H1 (cell line): ENCODE measurements around the gene NTPCR. TPM values are rescaled to one million over a fixed set of nuclear protein-coding genes. Genes with fewer than 3 reads are reported as not detected.

Experiments
- CTCF ChIA-PET: fragments of 300-600 bp; sonication (Branson Sonifier 250); formaldehyde crosslinking; loops from one replicate; lab custom pipeline; 2021; ENCODE audit not compliant: partially characterized antibody; lab: Charles Lee
- POLR2A ChIA-PET: fragments of 300-600 bp; sonication (Branson Sonifier 250); formaldehyde crosslinking; loops from one replicate; lab custom pipeline; 2021; ENCODE audit warnings: inconsistent platforms; ENCODE audit not compliant: partially characterized antibody; lab: Charles Lee
- DNase-seq, 2 experiments: peaks; one replicate each; pipeline versions ENCODE4 v3.0.0 to v3.0.0-alpha.2; 2010 to 2022; ENCODE audit warnings: low spot score in 2 of 2, low read depth in 1 of 2, mixed read lengths in 1 of 2
- FAIRE-seq: peaks from 2 replicates; lab custom pipeline; 2011; peaks lifted over from hg19 to GRCh38; lab: Jason Lieb, UNC
- H2AFZ ChIP-seq: 2 replicates; pipeline ENCODE4 v1.8.1; 2012; ENCODE audit warnings: low read length, inconsistent platforms
- H2AK5ac ChIP-seq: 2 replicates; pipeline ENCODE4 v1.6.1; 2013; ENCODE audit warnings: low read depth, low read length
- H2BK120ac ChIP-seq: replicated peaks from 2 replicates; pipeline ENCODE3; 2013; ENCODE audit warnings: low read depth, low read length, inconsistent platforms
- H2BK12ac ChIP-seq: 2 replicates; pipeline ENCODE4 v1.6.1; 2013; ENCODE audit warnings: low read depth, low read length
- H2BK15ac ChIP-seq: 2 replicates; pipeline ENCODE4 v1.6.1; 2013; ENCODE audit warnings: low read length
- H2BK20ac ChIP-seq: 2 replicates; pipeline ENCODE4 v1.6.1; 2013; ENCODE audit warnings: low read length
- H2BK5ac ChIP-seq: 2 replicates; pipeline ENCODE4 v1.6.1; 2013; ENCODE audit warnings: low read depth, low read length
- H3K14ac ChIP-seq: 2 replicates; pipeline ENCODE4 v1.6.1; 2013; ENCODE audit warnings: inconsistent platforms; ENCODE audit not compliant: insufficient read length
- H3K18ac ChIP-seq: 2 replicates; pipeline ENCODE4 v1.6.1; 2013; ENCODE audit warnings: low read length; ENCODE audit errors: extremely low read depth
- H3K23ac ChIP-seq: 2 replicates; pipeline ENCODE4 v1.6.1; 2013; ENCODE audit warnings: inconsistent platforms; ENCODE audit not compliant: insufficient read length
- H3K23me2 ChIP-seq: 2 replicates; pipeline ENCODE4 v1.6.1; 2013; ENCODE audit warnings: low read depth, low read length
- H3K27ac ChIP-seq: 2 replicates; pipeline ENCODE4 v1.6.1; 2011; ENCODE audit warnings: low read depth, low read length, inconsistent platforms
- H3K27me3 ChIP-seq, 4 experiments: replicated peaks in 1 of 4; 1 replicate in 1 of 4; 2 replicates in 3 of 4; pipeline versions ENCODE4 v1.6.1 to v1.8.1; 2011 to 2013; ENCODE audit warnings: low read length in 3 of 4, mild to moderate bottlenecking in 3 of 4, inconsistent platforms in 2 of 4, mixed read lengths in 2 of 4, moderate library complexity in 1 of 4; ENCODE audit not compliant: control insufficient read depth in 3 of 4, insufficient read depth in 3 of 4; ENCODE audit errors: extremely low read depth in 1 of 4
- H3K36me3 ChIP-seq, 4 experiments: 2 replicates each; pipeline versions ENCODE4 v1.6.1 to v1.8.1; 2011 to 2013; ENCODE audit warnings: mild to moderate bottlenecking in 4 of 4, low read length in 3 of 4, moderate library complexity in 2 of 4, control low read depth in 1 of 4, inconsistent platforms in 1 of 4; ENCODE audit not compliant: insufficient read depth in 4 of 4, control insufficient read depth in 2 of 4
- H3K4ac ChIP-seq: replicated peaks from 2 replicates; pipeline ENCODE3; 2013; ENCODE audit warnings: low read length, low read depth, mixed read lengths, inconsistent platforms; ENCODE audit not compliant: insufficient read length
- H3K4me1 ChIP-seq, 4 experiments: replicated peaks in 1 of 4; 1 replicate in 1 of 4; 2 replicates in 3 of 4; pipeline versions ENCODE4 v1.6.1 to v1.8.1; 2011 to 2013; ENCODE audit warnings: low read length in 3 of 4, inconsistent platforms in 2 of 4, mixed read lengths in 1 of 4; ENCODE audit not compliant: insufficient read depth in 4 of 4, control insufficient read depth in 3 of 4
- H3K4me2 ChIP-seq, 2 experiments: 2 replicates each; pipeline versions ENCODE4 v1.6.1 to v1.8.1; 2011 to 2013; ENCODE audit warnings: low read depth in 2 of 2, low read length in 2 of 2, control low read depth in 1 of 2, inconsistent platforms in 1 of 2, mild to moderate bottlenecking in 1 of 2; ENCODE audit not compliant: insufficient read depth in 1 of 2
- H3K4me3 ChIP-seq, 4 experiments: fragments of 200-600, 300-600 bp in 1 of 4; sonication (generic), shearing (Covaris generic), sonication (Bioruptor Twin) in 1 of 4; 2 replicates each; pipeline versions ENCODE4 v1.5.1 to v1.8.1; 2011 to 2016; ENCODE audit warnings: low read length in 4 of 4, low read depth in 3 of 4, control low read depth in 2 of 4, inconsistent platforms in 2 of 4, mild to moderate bottlenecking in 2 of 4, mixed read lengths in 1 of 4, moderate library complexity in 1 of 4; ENCODE audit not compliant: insufficient read depth in 2 of 4; ENCODE audit errors: extremely low read depth in 1 of 4
- H3K56ac ChIP-seq: replicated peaks from 2 replicates; pipeline ENCODE3; 2013; ENCODE audit warnings: low read depth, mild to moderate bottlenecking, mixed read lengths, low read length, inconsistent platforms; ENCODE audit not compliant: insufficient read length
- H3K79me1 ChIP-seq: 2 replicates; pipeline ENCODE4 v1.6.1; 2013; ENCODE audit warnings: low read depth, low read length, control low read depth
- H3K79me2 ChIP-seq, 2 experiments: 2 replicates each; pipeline versions ENCODE4 v1.6.1 to v1.8.1; 2012 to 2013; ENCODE audit warnings: low read length in 2 of 2, mild to moderate bottlenecking in 2 of 2, inconsistent platforms in 1 of 2; ENCODE audit not compliant: insufficient read depth in 2 of 2, control insufficient read depth in 1 of 2
- H3K9ac ChIP-seq, 4 experiments: replicated peaks in 1 of 4; 1 replicate in 1 of 4; 2 replicates in 3 of 4; pipeline versions ENCODE4 v1.6.1 to v1.8.1; 2011 to 2013; ENCODE audit warnings: low read depth in 3 of 4, low read length in 3 of 4, control low read depth in 2 of 4, mild to moderate bottlenecking in 2 of 4, moderate library complexity in 2 of 4, inconsistent platforms in 1 of 4; ENCODE audit errors: extremely low read depth in 1 of 4
- H3K9me3 ChIP-seq, 2 experiments: 2 replicates each; pipeline versions ENCODE4 v1.6.1 to v1.8.1; 2012 to 2013; ENCODE audit warnings: mild to moderate bottlenecking in 2 of 2, moderate library complexity in 2 of 2, control low read depth in 1 of 2, inconsistent platforms in 1 of 2, low read depth in 1 of 2, low read length in 1 of 2, mixed read lengths in 1 of 2; ENCODE audit not compliant: insufficient read depth in 2 of 2
- H4K20me1 ChIP-seq, 2 experiments: replicated peaks in 1 of 2; 2 replicates each; pipeline versions ENCODE3 to v1.8.1; 2011 to 2013; ENCODE audit warnings: inconsistent platforms in 2 of 2, low read length in 2 of 2, mild to moderate bottlenecking in 1 of 2; ENCODE audit not compliant: insufficient read depth in 2 of 2, control insufficient read depth in 1 of 2
- H4K5ac ChIP-seq: 2 replicates; pipeline ENCODE4 v1.6.1; 2013; ENCODE audit warnings: low read length, low read depth, mixed read lengths, inconsistent platforms; ENCODE audit not compliant: insufficient read length
- H4K8ac ChIP-seq: 2 replicates; pipeline ENCODE4 v1.8.0; 2013; ENCODE audit warnings: mild to moderate bottlenecking, moderate library complexity, low read length, inconsistent platforms; ENCODE audit not compliant: insufficient read depth; ENCODE audit errors: extremely low read depth
- H4K91ac ChIP-seq: replicated peaks from 2 replicates; pipeline ENCODE3; 2013; ENCODE audit warnings: low read length, mixed read lengths, inconsistent platforms; ENCODE audit not compliant: insufficient read length
- CBX8 ChIP-seq: fragments of 300-800, 300-1000 bp; sonication (generic); IDR thresholded peaks from 2 replicates; pipeline ENCODE4 v1.7.1; 2016; ENCODE audit warnings: low read depth, low read length, borderline replicate concordance
- GABPA ChIP-seq: IDR thresholded peaks from 2 replicates; pipeline ENCODE4 v1.6.1; 2011; ENCODE audit warnings: mild to moderate bottlenecking, low read length, moderate library complexity, borderline replicate concordance; ENCODE audit not compliant: insufficient read depth
- PHF8 ChIP-seq: fragments of 200-600 bp; sonication (generic); conservative IDR thresholded peaks from 2 replicates; pipeline ENCODE4 v1.7.1; 2012; ENCODE audit warnings: low read depth, mild to moderate bottlenecking, inconsistent platforms, low read length, moderate library complexity
- RNF2 ChIP-seq: fragments of 200-900, 300-1000 bp; sonication (generic); IDR thresholded peaks from 2 replicates; pipeline ENCODE4 v1.7.1; 2016; ENCODE audit warnings: borderline replicate concordance, low read depth, mild to moderate bottlenecking, antibody characterized with exemption, low read length; ENCODE audit not compliant: poor library complexity, severe bottlenecking; ENCODE audit errors: missing control alignments
- RXRA ChIP-seq: IDR thresholded peaks from 2 replicates; pipeline ENCODE4 v1.6.1; 2011; ENCODE audit warnings: low read depth, mild to moderate bottlenecking, low read length, moderate library complexity; ENCODE audit not compliant: insufficient read depth
- SAP30 ChIP-seq: fragments of 300-600 bp; sonication (generic); IDR thresholded peaks from 2 replicates; pipeline ENCODE4 v1.7.1; 2012; ENCODE audit warnings: low read length, moderate library complexity, mild to moderate bottlenecking, inconsistent platforms; ENCODE audit not compliant: insufficient read depth, insufficient replicate concordance
- SP2 ChIP-seq: IDR thresholded peaks from 2 replicates; pipeline ENCODE4 v1.6.1; 2012; ENCODE audit warnings: mild to moderate bottlenecking, low read length, inconsistent platforms
- WGBS, 2 experiments: shearing (Covaris generic) in 1 of 2; methylation state at CpG; one replicate each; pipeline versions ENCODE4 v1.1.6 to v1.1.7; 2013 to 2015; ENCODE audit warnings: low lambda C conversion rate in 2 of 2, mixed read lengths in 2 of 2, inconsistent platforms in 1 of 2, low coverage in 1 of 2, missing lambda C conversion rate in 1 of 2; ENCODE audit not compliant: insufficient replicate concordance in 2 of 2, insufficient coverage in 1 of 2, insufficient read length in 1 of 2; ENCODE audit errors: extremely low coverage in 1 of 2, missing lambda C conversion rate in 1 of 2; 5-methylcytosine and 5-hydroxymethylcytosine counted together
- polyA plus RNA-seq, 7 experiments: library from polyadenylated mRNA; depleted of rRNA in 3 of 7; stranded (reverse) in 5 of 7; unstranded in 2 of 7; fragments of >200 nt in 5 of 7; fragments of 200-250 nt in 2 of 7; gene quantifications; 1 replicate in 5 of 7; 2 replicates in 1 of 7; 4 replicates in 1 of 7; pipeline versions ENCODE4 v1.2.1 to v1.2.3, GENCODE V29; 2011 to 2013; ENCODE audit warnings: missing spikeins in 2 of 7, mixed read lengths in 2 of 7
- total RNA-seq: library from RNA; stranded (reverse); fragmentation: NEBNext Ultra II Directional; extraction: Animal tissue kit (Norgen Biotek cat#: 25700); gene quantifications from 2 replicates; pipeline ENCODE4 v1.2.1, GENCODE V29; 2021

Gene NTPCR
- total and polyA plus RNA-seq, 2 of the 8 experiments (the other 6 are each of a cell fraction or from before 2014, with no cell fraction given), result 22.6 to 73.1 TPM

DNA sequence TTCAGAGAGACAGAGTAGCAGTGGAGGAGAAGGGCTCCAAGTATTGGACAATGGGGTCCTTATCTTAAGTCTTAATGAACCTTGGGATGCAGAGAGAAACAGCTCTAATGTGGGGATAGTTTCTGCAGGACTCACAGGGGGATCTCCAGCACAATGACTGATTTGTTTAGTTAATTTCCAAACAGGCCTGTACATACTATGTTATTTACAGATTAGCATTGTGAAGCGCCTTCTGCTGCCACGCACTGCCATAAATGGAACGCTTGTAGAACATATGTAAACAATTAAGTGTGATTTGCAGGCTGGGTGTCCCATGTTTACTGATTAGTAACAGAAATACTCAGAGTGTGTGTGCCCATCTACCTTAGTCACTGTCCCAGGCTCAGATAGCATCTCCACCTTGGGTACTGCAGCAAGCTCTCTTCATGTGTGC lies 56.1 kb downstream of the NTPCR start:
- Histone ChIP-seq H3K23me2 (no peaks in the 10 kb centered on the region), H4K91ac (no peak overlapping the region), H3K27me3 (no peaks in the 10 kb centered on the region), H4K8ac (no peak overlapping the region), H3K56ac (no peak overlapping the region), H3K4me3 (no peak overlapping the region), H3K79me2 (no peaks in the 10 kb centered on the region), H3K14ac (no peak overlapping the region), H3K27ac (no peak overlapping the region), H2AK5ac (no peak overlapping the region), H2BK120ac (no peak overlapping the region), H3K36me3 (peaks cover 0 to 3% (median 2%) of the 10 kb centered on the region in 4 experiments; a peak in 4 of 8 replicates), H3K9me3 (no peaks in the 10 kb centered on the region), H3K4ac (no peak overlapping the region), H2BK5ac (no peak overlapping the region), H3K79me1 (no peaks in the 10 kb centered on the region), H3K23ac (no peak overlapping the region), H3K9ac (no peak overlapping the region), H4K5ac (no peak overlapping the region), H4K20me1 (no peaks in the 10 kb centered on the region), H2AFZ (no peak overlapping the region), H3K18ac (no peak overlapping the region), H2BK20ac (no peak overlapping the region), H2BK15ac (no peak overlapping the region), H3K4me1 (no peaks in the 10 kb centered on the region), H3K4me2 (no peak overlapping the region), H2BK12ac (no peak overlapping the region)
- no peak for TF ChIP-seq CBX8
- TF ChIP-seq SP2, result no peak
- no peak for TF ChIP-seq GABPA
- TF ChIP-seq RNF2, result no peak
- TF ChIP-seq RXRA, result no peak
- no peak for TF ChIP-seq PHF8
- no peak for TF ChIP-seq SAP30
- no peak for DNase-seq
- 96% methylated on average over 3 of the region's 3 CpGs; no CpG with 5 or more reads in 1 of the 2 experiments for WGBS, 2 experiments
- FAIRE-seq, result no peak
- ChIA-PET CTCF (interaction anchor here (1.5 to 2.4 kb wide), 4 partner anchors 18 to 372 kb away, joined by 3 to 15 read pairs (median 4); no protein-coding TSS in a partner anchor), POLR2A (interaction anchor here (0.6 kb wide), 1 partner anchor 997 kb away, joined by 3 read pairs; no protein-coding TSS in a partner anchor)
